Stimulated activated CD8-positive, alpha-beta memory T cell treated with anti-CD3 and anti-CD28 coated beads, Interleukin-7, amount 100 ng/mL, for 24 hours (primary cell): ENCODE data around the gene COL16A1.

Experiments
- DNase-seq: peaks from one replicate; pipeline ENCODE4 v3.0.0-alpha.2; 2020; ENCODE audit warnings: low read depth

Gene COL16A1

GRCh38 chr1:31665234-31665878, 38.5 kb downstream of the COL16A1 start:
- no peak for DNase-seq

- DNase-seq: no peak
Observed at GRCh38 chr1:31664528-31664927, 39.3 kb downstream of the COL16A1 start.

GRCh38 chr1:31663622-31664452, 40.0 kb downstream of the COL16A1 start:
- DNase-seq: peak; percentile 50

GRCh38 chr1:31662463-31662862, 41.4 kb downstream of the COL16A1 start:
- no peak for DNase-seq

- DNase-seq: no peak
Observed at GRCh38 chr1:31661856-31662255, 42.0 kb downstream of the COL16A1 start.

GRCh38 chr1:31660871-31661455, 42.9 kb downstream of the COL16A1 start:
- DNase-seq: no peak

GRCh38 chr1:31659889-31660288, 43.9 kb downstream of the COL16A1 start:
- DNase-seq: no peak

GRCh38 chr1:31658721-31659120, 45.1 kb downstream of the COL16A1 start:
- DNase-seq: no peak

GRCh38 chr1:31657972-31658510, 45.8 kb downstream of the COL16A1 start:
- DNase-seq: no peak

- no peak for DNase-seq
Observed at GRCh38 chr1:31657020-31657804, 46.6 kb downstream of the COL16A1 start.

GRCh38 chr1:31655756-31656155, 48.1 kb downstream of the COL16A1 start:
- no peak for DNase-seq

- no peak for DNase-seq
Observed at GRCh38 chr1:31655104-31655503, 48.7 kb downstream of the COL16A1 start.

- DNase-seq: no peak
Observed at GRCh38 chr1:31654474-31654776, 49.4 kb downstream of the COL16A1 start.

GRCh38 chr1:31653717-31654473, 49.9 kb downstream of the COL16A1 start:
- DNase-seq: no peak

GRCh38 chr1:31652891-31653499, 50.8 kb downstream of the COL16A1 start:
- DNase-seq: no peak

GRCh38 chr1:31651766-31652165, 52.1 kb downstream of the COL16A1 start:
- no peak for DNase-seq

- no peak for DNase-seq
Observed at GRCh38 chr1:31651089-31651420, 52.8 kb downstream of the COL16A1 start.

- DNase-seq: no peak
Observed at GRCh38 chr1:31650161-31651088, 53.4 kb downstream of the COL16A1 start.

- no peak for DNase-seq
Observed at GRCh38 chr1:31648641-31649357, 55.0 kb downstream of the COL16A1 start.
